ENCODE data around the gene MYO1H. TPM values are rescaled to one million over a fixed set of nuclear protein-coding genes. Genes with fewer than 3 reads are reported as not detected.
"Not testable (repeated sequence)": the region's sequence is repeated elsewhere in the genome, so short reads cannot be mapped to it uniquely, and the experiment has no call there.

MYO1H gene
- total and polyA plus RNA-seq, 2 experiments from 2014 or later: not detected

DNA sequence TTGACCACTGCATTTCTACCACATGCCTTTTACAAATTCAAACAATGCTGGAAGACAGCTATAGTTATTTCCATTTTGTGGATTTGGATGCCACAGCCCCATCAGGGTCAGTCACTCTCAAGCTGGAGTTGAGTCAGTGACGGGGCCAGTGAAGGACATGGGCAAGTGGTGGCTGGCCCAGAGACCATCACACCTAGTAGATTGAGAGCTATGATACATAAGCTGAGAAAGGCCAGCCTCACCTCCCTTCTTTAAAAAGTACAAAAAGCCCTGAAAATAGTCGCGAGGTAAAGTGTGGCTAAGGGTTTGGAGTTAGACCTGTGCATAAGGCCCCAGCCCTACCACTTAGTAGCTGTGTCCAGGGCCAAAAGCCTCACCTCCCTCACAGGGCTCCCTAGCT lies 125.3 kb downstream of the MYO1H start (continued):
- TF ChIP-seq, protein P1, sequence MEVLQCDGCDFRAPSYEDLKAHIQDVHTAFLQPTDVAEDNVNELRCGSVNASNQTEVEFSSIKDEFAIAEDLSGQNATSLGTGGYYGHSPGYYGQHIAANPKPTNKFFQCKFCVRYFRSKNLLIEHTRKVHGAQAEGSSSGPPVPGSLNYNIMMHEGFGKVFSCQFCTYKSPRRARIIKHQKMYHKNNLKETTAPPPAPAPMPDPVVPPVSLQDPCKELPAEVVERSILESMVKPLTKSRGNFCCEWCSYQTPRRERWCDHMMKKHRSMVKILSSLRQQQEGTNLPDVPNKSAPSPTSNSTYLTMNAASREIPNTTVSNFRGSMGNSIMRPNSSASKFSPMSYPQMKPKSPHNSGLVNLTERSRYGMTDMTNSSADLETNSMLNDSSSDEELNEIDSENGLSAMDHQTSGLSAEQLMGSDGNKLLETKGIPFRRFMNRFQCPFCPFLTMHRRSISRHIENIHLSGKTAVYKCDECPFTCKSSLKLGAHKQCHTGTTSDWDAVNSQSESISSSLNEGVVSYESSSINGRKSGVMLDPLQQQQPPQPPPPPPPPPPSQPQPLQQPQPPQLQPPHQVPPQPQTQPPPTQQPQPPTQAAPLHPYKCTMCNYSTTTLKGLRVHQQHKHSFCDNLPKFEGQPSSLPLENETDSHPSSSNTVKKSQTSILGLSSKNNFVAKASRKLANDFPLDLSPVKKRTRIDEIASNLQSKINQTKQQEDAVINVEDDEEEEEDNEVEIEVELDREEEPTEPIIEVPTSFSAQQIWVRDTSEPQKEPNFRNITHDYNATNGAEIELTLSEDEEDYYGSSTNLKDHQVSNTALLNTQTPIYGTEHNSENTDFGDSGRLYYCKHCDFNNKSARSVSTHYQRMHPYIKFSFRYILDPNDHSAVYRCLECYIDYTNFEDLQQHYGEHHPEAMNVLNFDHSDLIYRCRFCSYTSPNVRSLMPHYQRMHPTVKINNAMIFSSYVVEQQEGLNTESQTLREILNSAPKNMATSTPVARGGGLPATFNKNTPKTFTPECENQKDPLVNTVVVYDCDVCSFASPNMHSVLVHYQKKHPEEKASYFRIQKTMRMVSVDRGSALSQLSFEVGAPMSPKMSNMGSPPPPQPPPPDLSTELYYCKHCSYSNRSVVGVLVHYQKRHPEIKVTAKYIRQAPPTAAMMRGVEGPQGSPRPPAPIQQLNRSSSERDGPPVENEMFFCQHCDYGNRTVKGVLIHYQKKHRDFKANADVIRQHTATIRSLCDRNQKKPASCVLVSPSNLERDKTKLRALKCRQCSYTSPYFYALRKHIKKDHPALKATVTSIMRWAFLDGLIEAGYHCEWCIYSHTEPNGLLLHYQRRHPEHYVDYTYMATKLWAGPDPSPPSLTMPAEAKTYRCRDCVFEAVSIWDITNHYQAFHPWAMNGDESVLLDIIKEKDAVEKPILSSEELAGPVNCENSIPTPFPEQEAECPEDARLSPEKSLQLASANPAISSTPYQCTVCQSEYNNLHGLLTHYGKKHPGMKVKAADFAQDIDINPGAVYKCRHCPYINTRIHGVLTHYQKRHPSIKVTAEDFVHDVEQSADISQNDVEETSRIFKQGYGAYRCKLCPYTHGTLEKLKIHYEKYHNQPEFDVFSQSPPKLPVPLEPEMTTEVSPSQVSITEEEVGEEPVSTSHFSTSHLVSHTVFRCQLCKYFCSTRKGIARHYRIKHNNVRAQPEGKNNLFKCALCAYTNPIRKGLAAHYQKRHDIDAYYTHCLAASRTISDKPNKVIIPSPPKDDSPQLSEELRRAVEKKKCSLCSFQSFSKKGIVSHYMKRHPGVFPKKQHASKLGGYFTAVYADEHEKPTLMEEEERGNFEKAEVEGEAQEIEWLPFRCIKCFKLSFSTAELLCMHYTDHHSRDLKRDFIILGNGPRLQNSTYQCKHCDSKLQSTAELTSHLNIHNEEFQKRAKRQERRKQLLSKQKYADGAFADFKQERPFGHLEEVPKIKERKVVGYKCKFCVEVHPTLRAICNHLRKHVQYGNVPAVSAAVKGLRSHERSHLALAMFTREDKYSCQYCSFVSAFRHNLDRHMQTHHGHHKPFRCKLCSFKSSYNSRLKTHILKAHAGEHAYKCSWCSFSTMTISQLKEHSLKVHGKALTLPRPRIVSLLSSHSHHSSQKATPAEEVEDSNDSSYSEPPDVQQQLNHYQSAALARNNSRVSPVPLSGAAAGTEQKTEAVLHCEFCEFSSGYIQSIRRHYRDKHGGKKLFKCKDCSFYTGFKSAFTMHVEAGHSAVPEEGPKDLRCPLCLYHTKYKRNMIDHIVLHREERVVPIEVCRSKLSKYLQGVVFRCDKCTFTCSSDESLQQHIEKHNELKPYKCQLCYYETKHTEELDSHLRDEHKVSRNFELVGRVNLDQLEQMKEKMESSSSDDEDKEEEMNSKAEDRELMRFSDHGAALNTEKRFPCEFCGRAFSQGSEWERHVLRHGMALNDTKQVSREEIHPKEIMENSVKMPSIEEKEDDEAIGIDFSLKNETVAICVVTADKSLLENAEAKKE (CRISPR knock-in tag; IDR thresholded peaks at IDR 0.05): no peak
- TF ChIP-seq EZH2 (IDR thresholded peaks at IDR 0.05; ENCODE audit: low read depth, unreplicated experiment) (no peak), EZH2phosphoT487 (IDR thresholded peaks at IDR 0.05; ENCODE audit: unreplicated experiment) (no peak), JUNB (IDR thresholded peaks at IDR 0.05; ENCODE audit: unreplicated experiment) (no peak)

DNA sequence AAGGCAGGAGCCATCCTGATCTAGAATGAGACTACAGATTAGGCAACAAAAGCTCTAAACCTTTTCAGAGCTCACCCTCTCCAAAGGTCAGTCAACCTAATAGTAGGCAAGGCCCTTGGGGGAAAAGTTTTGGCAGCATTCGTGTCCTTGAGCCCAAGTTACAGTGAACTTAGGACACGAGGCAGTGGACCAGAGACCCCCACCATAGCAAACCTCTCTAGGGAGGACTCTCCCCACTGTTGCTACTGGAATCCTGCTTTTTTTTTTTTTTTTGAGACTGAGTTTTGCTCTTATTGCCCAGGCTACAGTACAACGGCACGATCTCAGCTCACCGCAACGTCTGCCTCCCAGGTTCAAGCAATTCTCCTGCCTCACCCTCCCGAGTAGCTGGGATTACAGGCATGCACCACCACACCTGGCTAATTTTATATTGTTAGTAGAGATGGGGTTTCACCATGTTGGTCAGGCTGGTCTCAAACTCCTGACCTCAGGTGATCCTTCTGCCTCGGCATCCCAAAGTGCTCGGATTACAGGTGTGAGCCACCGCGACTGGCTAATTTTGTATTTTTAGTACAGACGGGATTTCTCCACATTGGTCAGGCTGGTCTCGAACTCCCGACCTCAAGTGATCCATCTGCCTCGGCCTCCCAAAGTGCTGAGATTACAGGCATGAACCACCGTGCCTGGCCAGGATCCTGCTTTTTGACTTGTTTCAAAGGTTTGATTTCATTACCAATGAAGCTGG lies 126.0 kb downstream of the MYO1H start:
- H3F3A ChIP-seq (replicated peaks; ENCODE audit: low read depth); ATAC-seq; H3K9me2 ChIP-seq (ENCODE audit: insufficient read depth); H2AFZ ChIP-seq; H3K4me3 Mint-ChIP-seq; H3K27me3 ChIP-seq (ENCODE audit: insufficient read depth); H3K36me3 ChIP-seq (ENCODE audit: insufficient read depth); H3K4me2 ChIP-seq; DNase-seq (ENCODE audit: low spot score); H3K4me3 ChIP-seq; H3K27me3 Mint-ChIP-seq (ENCODE audit: insufficient read depth, low read depth, poor library complexity); H3K9me3 Mint-ChIP-seq; H3K27ac ChIP-seq (ENCODE audit: low read depth); H3K27ac Mint-ChIP-seq: not testable (repeated sequence)
- H3K4me1 Mint-ChIP-seq: peaks cover 25% of the 10 kb centered on the region
- peaks cover 66% of the 10 kb centered on the region for H4K20me1 ChIP-seq (replicated peaks; ENCODE audit: insufficient read depth)
- peaks cover 24% of the 10 kb centered on the region for H3K4me1 ChIP-seq (ENCODE audit: insufficient read depth)
- peaks cover 15% of the 10 kb centered on the region for H3K36me3 Mint-ChIP-seq (ENCODE audit: low read depth)
- peaks cover 94% of the 10 kb centered on the region for H3K79me2 ChIP-seq (replicated peaks; ENCODE audit: insufficient read depth)

Data from GM23338 (cell line).